GM18520 (cell line): ENCODE measurements around the gene IFNB1.

Source experiments
- ATAC-seq: cut with Tn5 transposase; IDR thresholded peaks from one replicate; pipeline ENCODE4 v1.9.1; 2021; ENCODE audit not compliant: unreplicated experiment

Gene IFNB1

GRCh38 chr9:21070906-21071305 is 6.8 kb downstream of the IFNB1 start:
- no peak for ATAC-seq

- no peak for ATAC-seq
Observed at GRCh38 chr9:21070171-21070571, 7.6 kb downstream of the IFNB1 start.

- no peak for ATAC-seq
Observed at GRCh38 chr9:21060919-21061561, 16.7 kb downstream of the IFNB1 start.

GRCh38 chr9:21056931-21057330 is 20.8 kb downstream of the IFNB1 start:
- no peak for ATAC-seq

GRCh38 chr9:21053851-21054250 is 23.9 kb downstream of the IFNB1 start:
- ATAC-seq = no peak

- ATAC-seq = no peak
Observed at GRCh38 chr9:21047281-21047691, 30.5 kb downstream of the IFNB1 start.

- no peak for ATAC-seq
Observed at GRCh38 chr9:21043841-21044240, 33.9 kb downstream of the IFNB1 start.

GRCh38 chr9:21042466-21042865 is 35.3 kb downstream of the IFNB1 start:
- no peak for ATAC-seq

- no peak for ATAC-seq
Observed at GRCh38 chr9:21039302-21039701, 38.4 kb downstream of the IFNB1 start.

- no peak for ATAC-seq
Observed at GRCh38 chr9:21037278-21037677, 40.5 kb downstream of the IFNB1 start.

GRCh38 chr9:21031808-21032183 is 45.9 kb downstream of the IFNB1 start:
- no peak for ATAC-seq

GRCh38 chr9:21031091-21031807 is 46.5 kb downstream of the IFNB1 start, which contains the start of gene HACD4:
HACD4 (minus strand) TSS chr9:21031640; CDS start chr9:21031590, 50 bp downstream.
- peak; percentile 47 for ATAC-seq

GRCh38 chr9:21030389-21031035 is 47.2 kb downstream of the IFNB1 start:
- peak; percentile 78 for ATAC-seq

GRCh38 chr9:21029661-21030060 is 48.1 kb downstream of the IFNB1 start:
- no peak for ATAC-seq

GRCh38 chr9:21028466-21028865 is 49.3 kb downstream of the IFNB1 start:
- no peak for ATAC-seq

GRCh38 chr9:21027295-21027694 is 50.4 kb downstream of the IFNB1 start:
- no peak for ATAC-seq
